Measurements from ENCODE around the gene SIGLEC1. TPM values are rescaled to one million over a fixed set of nuclear protein-coding genes. Genes with fewer than 3 reads are reported as not detected.
A peak's percentile ranks its signal among the peaks of the same experiment; 100 is the strongest.

Gene SIGLEC1
- total RNA-seq, 4 donors from 2014 or later: 0.61 to 3.0 (median 2.6) TPM

DNA sequence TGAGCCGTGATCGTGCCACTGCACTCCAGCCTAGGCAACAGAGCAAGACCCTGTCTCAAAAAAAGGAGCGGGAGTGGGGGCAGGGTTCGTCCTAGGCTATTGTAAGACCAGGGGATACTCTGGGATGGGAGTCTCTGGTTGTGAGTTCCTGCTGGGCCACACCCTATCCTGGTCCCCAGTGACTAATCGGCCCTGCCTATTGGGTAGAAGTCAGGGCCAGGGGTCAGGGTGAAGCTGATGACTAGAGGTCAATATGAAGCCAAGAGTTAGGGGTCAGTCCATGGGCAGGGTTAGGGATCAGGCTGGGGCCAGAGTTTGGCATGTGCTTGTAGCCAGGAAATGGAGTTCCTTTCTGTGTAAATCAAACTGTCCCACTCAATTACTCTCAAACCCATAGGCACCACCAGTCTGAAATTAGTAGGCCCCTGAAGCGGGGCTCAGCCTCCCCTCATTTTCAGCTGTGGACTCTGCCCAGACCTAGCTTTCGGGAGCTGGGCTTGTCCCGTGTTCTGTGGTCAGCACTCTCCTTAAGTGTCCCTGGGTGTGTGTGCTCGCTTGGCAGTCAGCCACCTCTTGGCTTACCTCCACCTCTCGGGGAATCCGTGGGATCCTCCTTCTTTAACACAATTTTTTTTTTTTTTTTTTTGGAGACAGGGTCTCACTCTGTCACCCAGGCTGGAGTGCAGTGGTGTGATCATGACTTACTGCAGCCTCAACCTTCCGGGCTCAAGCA lies 21.9 kb upstream of the SIGLEC1 start:
- peak overlapping the region in 3 of 4 donors; percentile 56 to 72 (median 69) for H3K27ac ChIP-seq
- intact Hi-C loops (cut with DNase I; ENCODE audit: low total_unique reads) (no loop called here), in situ Hi-C loops (cut with MboI; ENCODE audit: low sequenced_read_pairs in 4 of 4) (no loop called here)
- TF ChIP-seq, protein P1, sequence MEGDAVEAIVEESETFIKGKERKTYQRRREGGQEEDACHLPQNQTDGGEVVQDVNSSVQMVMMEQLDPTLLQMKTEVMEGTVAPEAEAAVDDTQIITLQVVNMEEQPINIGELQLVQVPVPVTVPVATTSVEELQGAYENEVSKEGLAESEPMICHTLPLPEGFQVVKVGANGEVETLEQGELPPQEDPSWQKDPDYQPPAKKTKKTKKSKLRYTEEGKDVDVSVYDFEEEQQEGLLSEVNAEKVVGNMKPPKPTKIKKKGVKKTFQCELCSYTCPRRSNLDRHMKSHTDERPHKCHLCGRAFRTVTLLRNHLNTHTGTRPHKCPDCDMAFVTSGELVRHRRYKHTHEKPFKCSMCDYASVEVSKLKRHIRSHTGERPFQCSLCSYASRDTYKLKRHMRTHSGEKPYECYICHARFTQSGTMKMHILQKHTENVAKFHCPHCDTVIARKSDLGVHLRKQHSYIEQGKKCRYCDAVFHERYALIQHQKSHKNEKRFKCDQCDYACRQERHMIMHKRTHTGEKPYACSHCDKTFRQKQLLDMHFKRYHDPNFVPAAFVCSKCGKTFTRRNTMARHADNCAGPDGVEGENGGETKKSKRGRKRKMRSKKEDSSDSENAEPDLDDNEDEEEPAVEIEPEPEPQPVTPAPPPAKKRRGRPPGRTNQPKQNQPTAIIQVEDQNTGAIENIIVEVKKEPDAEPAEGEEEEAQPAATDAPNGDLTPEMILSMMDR (IDR thresholded peaks at IDR 0.05 in 4 of 5, conservative IDR thresholded peaks at IDR 0.05 in 1 of 5): no peak
- TF ChIP-seq POLR2A (IDR thresholded peaks at IDR 0.05): no peak
- peak overlapping the region in 3 of 4 donors; percentile 51 to 58 (median 52) for H3K4me3 ChIP-seq
- no peaks in the 10 kb centered on the region for H3K4me1 ChIP-seq
- DNase-seq (no peak), ATAC-seq (no peak)
- no peaks in the 10 kb centered on the region for H3K9me3 ChIP-seq
- H3K36me3 ChIP-seq: no peaks in the 10 kb centered on the region
- H3K27me3 ChIP-seq: peaks cover 0 to 5% (median 4%) of the 10 kb centered on the region in 3 donors

- Histone ChIP-seq H3K4me3 (peak overlapping the region; percentile 42 to 58 (median 52)), H3K36me3 (no peaks in the 10 kb centered on the region), H3K9me3 (no peaks in the 10 kb centered on the region), H3K4me1 (no peaks in the 10 kb centered on the region), H3K27me3 (peaks cover 0 to 5% (median 4%) of the 10 kb centered on the region in 3 donors), H3K27ac (peak overlapping the region; percentile 42 to 72 (median 62))
- ATAC-seq (no peak), DNase-seq (no peak)
- in situ Hi-C loops (cut with MboI; ENCODE audit: low sequenced_read_pairs in 4 of 4) (no loop called here), intact Hi-C loops (cut with DNase I; ENCODE audit: low total_unique reads) (no loop called here)
- no peak for TF ChIP-seq POLR2A (IDR thresholded peaks at IDR 0.05)
- TF ChIP-seq, protein P1 (IDR thresholded peaks at IDR 0.05 in 4 of 5, conservative IDR thresholded peaks at IDR 0.05 in 1 of 5): no peak
Measured at GRCh38 chr20:3733119-3733995, 21.0 kb upstream of the SIGLEC1 start.

DNA sequence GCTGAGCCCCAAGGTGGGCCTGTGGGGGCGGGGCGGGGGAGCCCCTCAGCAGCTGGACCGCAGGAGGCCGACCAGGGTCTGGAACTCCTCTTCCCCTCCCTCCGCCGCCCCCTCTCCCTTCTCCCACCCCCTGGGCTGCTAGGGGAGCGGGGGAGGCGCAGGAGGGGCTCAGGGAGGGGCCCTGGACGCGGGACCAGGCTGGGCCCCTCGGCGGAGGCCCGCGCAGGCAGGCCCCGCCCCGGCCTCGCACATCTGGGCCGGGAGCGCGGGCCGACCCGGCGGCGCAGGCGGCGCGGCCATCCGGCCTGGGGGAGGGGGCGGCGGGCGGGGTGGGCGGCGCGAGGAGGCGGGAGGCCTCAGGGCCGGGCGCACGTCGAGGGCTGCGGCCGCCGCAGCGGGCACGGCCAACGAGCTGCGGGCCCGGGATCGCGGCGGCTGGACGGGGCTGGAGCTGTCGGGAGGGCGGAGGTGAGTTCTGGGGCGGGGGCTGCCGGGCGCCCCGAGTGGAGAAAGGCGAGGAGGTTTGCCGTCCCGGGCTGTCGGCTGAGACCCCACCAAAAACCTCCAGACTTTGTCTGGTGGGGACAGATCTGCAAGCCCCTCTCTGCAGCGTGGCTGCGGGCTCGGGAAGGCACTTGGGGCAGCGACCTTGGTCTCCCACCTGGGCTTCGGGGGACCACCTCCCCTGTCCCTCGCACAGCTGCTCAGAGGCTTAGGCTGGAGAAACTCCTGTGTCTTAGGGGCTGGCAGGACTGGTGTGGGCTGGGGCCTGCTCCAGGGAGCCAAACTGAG lies 20.1 kb upstream of the SIGLEC1 start, which contains the start of gene HSPA12B:
Gene HSPA12B, plus strand, starts transcription at position 359 of the 792 bp plus-strand sequence. CDS start 5,990 bp downstream, outside the sequence.
- peak within 1 kb of the TSS; percentile 42 to 58 (median 52) for H3K4me3 ChIP-seq
- ATAC-seq: peak in 1 of 2 donors; percentile 40
- H3K4me1 ChIP-seq: peaks cover 0 to 6% of the 10 kb centered on the region in 2 donors

DNA sequence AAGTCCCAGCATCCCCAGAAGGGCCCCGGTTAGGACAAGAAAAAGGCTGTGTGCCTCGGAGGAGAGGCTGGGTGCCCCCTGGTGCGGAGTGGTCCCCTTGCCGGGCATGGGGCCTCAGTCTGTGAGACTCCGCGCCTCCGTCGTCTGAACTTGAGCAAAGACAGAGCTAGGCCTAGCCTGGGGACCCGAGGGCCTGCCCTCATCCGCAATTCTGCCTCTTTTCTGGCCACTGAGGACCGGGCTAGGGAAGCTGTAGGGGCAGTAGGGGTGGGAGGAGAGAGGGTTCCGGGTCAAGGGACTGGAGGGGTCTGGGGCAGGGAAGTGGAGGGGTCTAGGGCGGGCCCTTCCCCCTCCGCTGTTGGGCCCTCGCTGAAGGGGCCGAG lies 19.5 kb upstream of the SIGLEC1 start:
- in situ Hi-C loops (cut with MboI; ENCODE audit: low sequenced_read_pairs in 4 of 4): no loop called here
- Histone ChIP-seq H3K9me3 (no peaks in the 10 kb centered on the region), H3K27me3 (peaks cover 0 to 7% (median 5%) of the 10 kb centered on the region in 3 donors), H3K27ac (peak overlapping the region; percentile 53 to 68 (median 62)), H3K4me3 (no peak overlapping the region), H3K36me3 (no peaks in the 10 kb centered on the region), H3K4me1 (peaks cover 0 to 7% of the 10 kb centered on the region in 2 donors)
- DNase-seq (no peak), ATAC-seq (no peak)
- no peak for TF ChIP-seq POLR2A (IDR thresholded peaks at IDR 0.05)
- TF ChIP-seq, protein P1 (IDR thresholded peaks at IDR 0.05 in 4 of 5, conservative IDR thresholded peaks at IDR 0.05 in 1 of 5): no peak
- intact Hi-C loops (cut with DNase I; ENCODE audit: low total_unique reads): no loop called here

More for the DNA sequence above, 20.1 kb upstream of the SIGLEC1 start, which contains the start of gene HSPA12B:
- Histone ChIP-seq H3K27me3 (peaks cover 0 to 7% (median 5%) of the 10 kb centered on the region in 3 donors), H3K27ac (peak within 1 kb of the TSS; percentile 53 to 72 (median 64)), H3K9me3 (no peaks in the 10 kb centered on the region), H3K36me3 (no peaks in the 10 kb centered on the region)
- no peak for TF ChIP-seq POLR2A (IDR thresholded peaks at IDR 0.05)
- TF ChIP-seq, protein P1 (IDR thresholded peaks at IDR 0.05 in 4 of 5, conservative IDR thresholded peaks at IDR 0.05 in 1 of 5): no peak
- in situ Hi-C loops (cut with MboI; ENCODE audit: low sequenced_read_pairs in 4 of 4): no loop called here
- intact Hi-C loops (cut with DNase I; ENCODE audit: low total_unique reads): no loop called here
- DNase-seq: no peak
